Measurements from ENCODE around the gene IL17D. TPM values are rescaled to one million over a fixed set of nuclear protein-coding genes. Genes with fewer than 3 reads are reported as not detected.

The IL17D gene
- total RNA-seq, 1 donor from 2014 or later = 1.2 TPM

- DNase-seq = no peak
- H3K4me1 ChIP-seq = no peaks in the 10 kb centered on the region
- H3K9me3 ChIP-seq (replicated peaks) = no peaks in the 10 kb centered on the region
- peaks cover 14% of the 10 kb centered on the region for H3K36me3 ChIP-seq
- H3K27me3 ChIP-seq (ENCODE audit: low read depth) = no peaks in the 10 kb centered on the region
- no peak overlapping the region for H3K4me3 ChIP-seq
- intact Hi-C loops (cut with micrococcal nuclease) = no loop called here
- no peak for TF ChIP-seq CTCF (IDR thresholded peaks at IDR 0.05; ENCODE audit: borderline replicate concordance)
- H3K27ac ChIP-seq (replicated peaks) = no peak overlapping the region
Measured at GRCh38 chr13:20689291-20689690, 14.2 kb upstream of the IL17D start.

- Histone ChIP-seq H3K27ac (replicated peaks) (no peak overlapping the region), H3K4me1 (no peaks in the 10 kb centered on the region), H3K9me3 (replicated peaks) (no peaks in the 10 kb centered on the region), H3K27me3 (ENCODE audit: low read depth) (no peaks in the 10 kb centered on the region), H3K36me3 (peaks cover 14% of the 10 kb centered on the region), H3K4me3 (no peak overlapping the region)
- intact Hi-C loops (cut with micrococcal nuclease) = no loop called here
- DNase-seq = no peak
- TF ChIP-seq CTCF (IDR thresholded peaks at IDR 0.05; ENCODE audit: borderline replicate concordance) = no peak
Measured at GRCh38 chr13:20691616-20692015, 11.9 kb upstream of the IL17D start.

- peaks cover 9% of the 10 kb centered on the region for H3K36me3 ChIP-seq
- DNase-seq = no peak
- no peaks in the 10 kb centered on the region for H3K4me1 ChIP-seq
- intact Hi-C loops (cut with micrococcal nuclease) = no loop called here
- no peak overlapping the region for H3K27ac ChIP-seq (replicated peaks)
- H3K9me3 ChIP-seq (replicated peaks) = no peaks in the 10 kb centered on the region
- TF ChIP-seq CTCF (IDR thresholded peaks at IDR 0.05; ENCODE audit: borderline replicate concordance) = no peak
- no peak overlapping the region for H3K4me3 ChIP-seq
- H3K27me3 ChIP-seq (ENCODE audit: low read depth) = peaks cover 15% of the 10 kb centered on the region
Measured at GRCh38 chr13:20696073-20696472, 7.4 kb upstream of the IL17D start.

- no peaks in the 10 kb centered on the region for H3K9me3 ChIP-seq (replicated peaks)
- no peaks in the 10 kb centered on the region for H3K36me3 ChIP-seq
- no peak overlapping the region for H3K4me3 ChIP-seq
- H3K4me1 ChIP-seq = peaks cover 17% of the 10 kb centered on the region
- H3K27ac ChIP-seq (replicated peaks) = no peak overlapping the region
- DNase-seq = no peak
- H3K27me3 ChIP-seq (ENCODE audit: low read depth) = peaks cover 35% of the 10 kb centered on the region
- TF ChIP-seq CTCF (IDR thresholded peaks at IDR 0.05; ENCODE audit: borderline replicate concordance) = no peak
- intact Hi-C loops (cut with micrococcal nuclease) = no loop called here
Measured at GRCh38 chr13:20699715-20700114, 3.8 kb upstream of the IL17D start.

- TF ChIP-seq CTCF (IDR thresholded peaks at IDR 0.05; ENCODE audit: borderline replicate concordance) = no peak
- peaks cover 35% of the 10 kb centered on the region for H3K27me3 ChIP-seq (ENCODE audit: low read depth)
- peaks cover 17% of the 10 kb centered on the region for H3K4me1 ChIP-seq
- intact Hi-C loops (cut with micrococcal nuclease) = no loop called here
- H3K36me3 ChIP-seq = no peaks in the 10 kb centered on the region
- H3K9me3 ChIP-seq (replicated peaks) = no peaks in the 10 kb centered on the region
- no peak overlapping the region for H3K4me3 ChIP-seq
- no peak for DNase-seq
- no peak overlapping the region for H3K27ac ChIP-seq (replicated peaks)
Measured at GRCh38 chr13:20700288-20700687, 3.2 kb upstream of the IL17D start.

- intact Hi-C loops (cut with micrococcal nuclease) = no loop called here
- Histone ChIP-seq H3K27ac (replicated peaks) (no peak overlapping the region), H3K4me1 (peaks cover 17% of the 10 kb centered on the region), H3K36me3 (no peaks in the 10 kb centered on the region), H3K27me3 (ENCODE audit: low read depth) (peaks cover 35% of the 10 kb centered on the region), H3K4me3 (no peak overlapping the region), H3K9me3 (replicated peaks) (no peaks in the 10 kb centered on the region)
- TF ChIP-seq CTCF (IDR thresholded peaks at IDR 0.05; ENCODE audit: borderline replicate concordance) = no peak
- no peak for DNase-seq
Measured at GRCh38 chr13:20701461-20701860, 2.0 kb upstream of the IL17D start.

Measured in left ventricle myocardium inferior (tissue), 1 donor.